COLO829 (cell line): ENCODE measurements around the gene NADK.
"Not testable (repeated sequence)": the region's sequence is repeated elsewhere in the genome, so short reads cannot be mapped to it uniquely, and the experiment has no call there.

Experiments
- DNase-seq: peaks from one replicate; pipeline ENCODE4 v3.0.0; 2012; ENCODE audit warnings: low spot score

NADK gene

DNA sequence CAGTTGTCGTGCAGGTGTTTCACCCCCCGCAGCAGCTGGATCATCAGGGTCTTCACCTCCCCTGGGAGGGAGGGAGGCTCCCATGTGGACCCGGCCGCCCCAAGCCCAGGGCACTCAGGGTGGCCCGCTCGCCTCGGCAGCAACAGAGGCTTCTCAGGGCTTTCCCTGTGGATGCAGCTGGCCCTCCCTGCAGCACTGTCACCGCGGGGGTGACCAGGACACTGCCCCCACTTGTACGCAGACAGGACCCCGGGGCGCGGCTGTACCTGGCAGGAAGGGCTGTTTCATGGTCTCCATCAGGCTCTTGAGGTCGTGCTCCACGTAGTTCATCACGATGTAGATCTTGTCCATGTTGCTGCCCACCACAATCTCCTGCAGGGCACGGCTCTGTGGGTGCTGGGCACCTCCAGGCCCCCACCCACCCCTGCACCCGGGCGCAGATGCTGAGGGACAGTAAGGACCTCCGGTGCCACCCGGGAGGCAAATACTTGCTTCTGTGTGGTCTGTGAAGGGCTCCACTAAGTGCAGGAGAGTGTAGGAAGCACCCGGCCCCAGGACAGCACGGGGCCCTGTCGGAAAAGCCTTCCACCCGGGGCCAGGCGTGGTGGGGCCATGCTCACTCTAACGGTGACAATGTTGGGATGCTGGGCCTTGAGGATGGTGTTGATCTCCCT, 73.8 kb downstream of the NADK start:
- not testable (repeated sequence) for DNase-seq

DNA sequence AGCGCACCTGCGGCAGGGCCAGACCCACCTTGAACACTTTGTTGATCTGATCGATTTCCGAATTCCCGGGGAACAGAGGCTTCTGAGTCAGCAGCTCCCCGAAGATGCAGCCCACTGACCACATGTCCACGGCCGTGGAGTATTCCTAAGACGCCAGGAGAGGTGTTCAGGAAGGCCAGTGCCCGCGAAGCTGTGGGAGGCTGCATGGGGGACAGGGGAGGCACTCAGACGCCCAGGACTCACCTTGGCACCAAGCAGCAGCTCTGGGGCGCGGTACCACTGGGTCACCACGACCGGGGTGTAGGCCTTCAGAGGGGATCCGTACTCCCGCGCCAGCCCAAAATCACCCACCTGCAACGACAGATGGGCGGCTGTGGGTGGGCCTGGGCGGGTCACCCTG, 74.5 kb downstream of the NADK start:
- no peak for DNase-seq

DNA sequence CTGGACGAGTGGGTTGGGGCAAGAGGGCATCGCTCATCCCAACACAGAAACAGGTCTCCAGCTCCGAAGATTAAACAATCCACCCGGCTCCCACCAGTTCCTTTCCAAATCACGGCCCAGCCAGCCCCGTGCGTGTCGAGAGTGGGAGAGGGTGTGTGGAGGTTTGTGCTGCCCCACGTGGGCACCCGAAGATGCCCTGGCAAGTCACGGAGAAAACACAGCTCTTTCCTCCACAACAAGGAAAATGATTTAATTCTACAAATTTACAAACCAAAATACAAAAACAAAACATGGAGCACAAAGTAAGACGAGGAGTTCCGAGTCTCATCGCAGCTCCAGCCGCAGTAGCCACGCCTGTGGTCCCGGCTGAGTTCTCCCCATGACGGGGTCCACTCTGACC, 75.8 kb downstream of the NADK start:
- not testable (repeated sequence) for DNase-seq
